Measurements from ENCODE around the gene OVCH2. TPM values are rescaled to one million over a fixed set of nuclear protein-coding genes. Genes with fewer than 3 reads are reported as not detected.
"Not testable (repeated sequence)": the region's sequence is repeated elsewhere in the genome, so short reads cannot be mapped to it uniquely, and the experiment has no call there.

Gene OVCH2
- total and polyA plus RNA-seq, 12 donors = not detected

DNA sequence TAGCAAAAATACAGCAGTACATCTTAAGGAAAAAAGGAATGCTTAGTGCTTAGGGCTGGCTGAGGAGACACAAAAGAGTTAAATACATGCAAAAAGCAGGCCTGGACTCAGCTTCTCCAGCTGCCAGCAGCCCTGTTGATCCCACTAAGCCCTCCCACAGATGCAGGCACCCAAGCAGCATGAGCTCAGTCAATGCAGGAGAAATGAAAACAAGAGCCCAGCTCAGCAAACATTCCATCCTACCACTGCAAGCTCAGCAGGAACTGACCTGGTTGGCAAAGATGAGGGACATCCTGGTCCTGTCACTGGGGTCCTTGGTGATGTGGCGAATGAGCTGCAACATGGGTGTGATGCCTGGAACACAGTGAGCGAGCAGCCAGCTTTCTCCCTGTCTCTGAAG, 38.8 kb downstream of the OVCH2 start:
- no peaks in the 10 kb centered on the region for H3K36me3 ChIP-seq (replicated peaks in 1 of 2)
- DNase-seq = no peak
- H3K4me1 ChIP-seq (replicated peaks in 1 of 2) = no peaks in the 10 kb centered on the region
- H3K4me3 ChIP-seq = no peak overlapping the region
- H3K9me3 ChIP-seq (replicated peaks in 1 of 3) = no peaks in the 10 kb centered on the region
- 79 to 92% (median 87%) methylated on average over 2 of the region's 2 CpGs for WGBS, 4 donors
- TF ChIP-seq, protein P1, sequence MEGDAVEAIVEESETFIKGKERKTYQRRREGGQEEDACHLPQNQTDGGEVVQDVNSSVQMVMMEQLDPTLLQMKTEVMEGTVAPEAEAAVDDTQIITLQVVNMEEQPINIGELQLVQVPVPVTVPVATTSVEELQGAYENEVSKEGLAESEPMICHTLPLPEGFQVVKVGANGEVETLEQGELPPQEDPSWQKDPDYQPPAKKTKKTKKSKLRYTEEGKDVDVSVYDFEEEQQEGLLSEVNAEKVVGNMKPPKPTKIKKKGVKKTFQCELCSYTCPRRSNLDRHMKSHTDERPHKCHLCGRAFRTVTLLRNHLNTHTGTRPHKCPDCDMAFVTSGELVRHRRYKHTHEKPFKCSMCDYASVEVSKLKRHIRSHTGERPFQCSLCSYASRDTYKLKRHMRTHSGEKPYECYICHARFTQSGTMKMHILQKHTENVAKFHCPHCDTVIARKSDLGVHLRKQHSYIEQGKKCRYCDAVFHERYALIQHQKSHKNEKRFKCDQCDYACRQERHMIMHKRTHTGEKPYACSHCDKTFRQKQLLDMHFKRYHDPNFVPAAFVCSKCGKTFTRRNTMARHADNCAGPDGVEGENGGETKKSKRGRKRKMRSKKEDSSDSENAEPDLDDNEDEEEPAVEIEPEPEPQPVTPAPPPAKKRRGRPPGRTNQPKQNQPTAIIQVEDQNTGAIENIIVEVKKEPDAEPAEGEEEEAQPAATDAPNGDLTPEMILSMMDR (IDR thresholded peaks at IDR 0.05) = no peak
- no peak for TF ChIP-seq POLR2A (IDR thresholded peaks at IDR 0.05)
- no peaks in the 10 kb centered on the region for H3K27me3 ChIP-seq
- no peak overlapping the region for H3K27ac ChIP-seq
- intact Hi-C loops (cut with DNase I) = loop anchor here in 1 of 2 donors (5.0 to 10.0 kb wide), 2 partner anchors 95 to 153 kb away; partner anchors contain the start of gene PPFIBP2

DNA sequence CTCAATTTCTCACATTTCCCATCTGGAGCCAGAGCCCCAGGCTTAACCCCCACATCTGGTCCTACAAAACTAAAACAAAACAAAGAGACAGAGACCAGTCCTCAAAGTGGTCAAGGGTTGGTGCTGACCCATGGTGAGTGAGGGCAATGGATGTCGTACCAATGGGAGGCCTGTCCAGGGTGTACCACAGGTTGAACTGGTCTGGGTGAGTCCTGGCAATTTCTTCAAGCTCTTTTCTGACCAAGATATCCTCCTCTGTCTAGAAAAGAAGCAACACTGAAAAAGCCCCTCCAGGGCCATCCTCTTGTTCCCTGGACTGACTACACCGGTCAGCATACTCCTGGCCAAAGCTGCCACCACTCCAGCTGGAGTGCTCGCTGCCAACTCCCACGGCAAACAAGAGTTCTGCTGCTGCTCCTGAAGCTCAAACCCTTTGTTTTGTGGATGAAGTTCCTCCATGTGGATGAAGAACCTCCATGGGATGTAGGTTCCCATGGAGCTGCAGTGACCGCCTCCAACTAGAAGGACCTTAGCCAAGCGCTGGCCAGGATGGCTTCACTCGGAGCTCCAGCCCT, 39.9 kb downstream of the OVCH2 start:
- Histone ChIP-seq H3K36me3 (replicated peaks in 1 of 2) (no peaks in the 10 kb centered on the region), H3K4me3 (no peak overlapping the region), H3K4me1 (replicated peaks in 1 of 2) (no peaks in the 10 kb centered on the region), H3K9me3 (replicated peaks in 1 of 3) (no peaks in the 10 kb centered on the region), H3K27me3 (no peaks in the 10 kb centered on the region), H3K27ac (no peak overlapping the region)
- intact Hi-C loops (cut with DNase I) = loop anchor here in 1 of 2 donors (5.0 to 10.0 kb wide), 2 partner anchors 94 to 152 kb away; partner anchors contain the start of gene PPFIBP2
- no peak for DNase-seq
- TF ChIP-seq, protein P1 (IDR thresholded peaks at IDR 0.05) = no peak
- TF ChIP-seq POLR2A (IDR thresholded peaks at IDR 0.05) = no peak
- 82 to 88% (median 87%) methylated on average over 1 to 7 of the region's 7 CpGs for WGBS, 4 donors

DNA sequence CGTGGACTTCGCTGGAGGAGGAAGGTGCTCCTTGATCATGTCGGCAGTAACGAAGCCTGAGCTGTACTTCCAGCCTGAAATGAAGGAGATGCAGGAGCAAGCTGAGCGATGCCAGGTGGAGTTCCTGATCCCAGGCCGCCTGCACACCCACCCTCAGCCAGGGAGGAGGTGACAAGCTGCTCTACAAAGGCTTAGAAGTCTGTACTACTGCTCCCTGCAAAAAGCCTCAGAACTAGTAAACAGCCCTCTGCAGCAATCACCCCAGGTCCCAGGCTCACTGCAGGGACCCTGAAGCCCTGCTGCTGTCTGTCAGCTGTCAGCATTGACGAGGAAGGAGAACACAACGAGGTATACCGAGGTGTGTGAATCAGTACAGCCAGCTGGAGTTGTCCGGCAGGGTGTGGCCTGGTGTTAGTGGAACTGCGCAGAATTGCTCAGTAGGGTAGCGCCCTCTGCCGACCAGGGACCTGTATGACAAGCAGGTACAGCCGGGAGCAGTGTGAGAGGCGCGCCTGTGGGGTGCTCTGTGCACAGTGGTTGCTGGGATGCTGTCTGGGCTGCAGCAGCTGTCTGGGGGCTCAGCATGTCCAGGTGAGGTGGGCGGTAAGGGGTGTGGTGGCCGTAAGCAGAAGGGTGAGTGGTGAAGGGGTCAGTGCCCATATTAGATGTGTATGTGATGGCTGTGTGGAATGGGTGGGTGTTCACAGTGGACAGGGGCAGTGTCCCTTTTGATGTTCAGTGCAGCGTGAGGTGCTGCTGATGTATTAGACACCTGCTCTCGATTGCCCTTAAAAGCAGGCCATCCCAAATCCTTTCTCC, 40.6 kb downstream of the OVCH2 start:
- TF ChIP-seq, protein P1 (IDR thresholded peaks at IDR 0.05) = peak; percentile 79 to 93 (median 86)
- no peak for TF ChIP-seq POLR2A (IDR thresholded peaks at IDR 0.05)
- Histone ChIP-seq H3K27me3 (no peaks in the 10 kb centered on the region), H3K4me1 (replicated peaks in 1 of 2) (no peaks in the 10 kb centered on the region), H3K36me3 (replicated peaks in 1 of 2) (no peaks in the 10 kb centered on the region), H3K9me3 (replicated peaks in 1 of 3) (no peaks in the 10 kb centered on the region), H3K27ac (no peak overlapping the region), H3K4me3 (no peak overlapping the region)
- peak; percentile 74 to 93 (median 85) for DNase-seq
- WGBS, 4 donors = 51 to 58% (median 52%) methylated on average over 11 to 20 of the region's 20 CpGs
- intact Hi-C loops (cut with DNase I) = loop anchor here in 1 of 2 donors (5.0 to 10.0 kb wide), 2 partner anchors 93 to 151 kb away; partner anchors contain the start of gene PPFIBP2

DNA sequence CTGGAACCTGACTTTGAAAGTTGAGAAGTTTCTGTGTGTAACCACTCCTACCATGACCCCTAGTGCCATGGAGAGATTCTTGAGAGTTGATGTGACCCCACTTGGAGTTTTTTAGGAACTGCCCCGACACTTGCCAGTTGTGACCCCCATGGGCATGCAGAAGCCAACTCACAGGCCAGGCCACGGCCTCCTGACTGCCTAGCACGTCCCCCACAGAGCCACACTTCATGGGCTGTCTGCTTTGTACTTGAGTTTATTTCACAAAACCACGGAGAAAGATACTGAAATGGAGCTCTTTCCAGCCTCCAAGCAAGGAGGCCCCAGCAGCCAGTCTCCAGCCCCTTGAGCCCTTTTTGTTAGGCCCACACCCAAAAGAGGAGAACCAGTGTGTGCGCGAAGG, 41.4 kb downstream of the OVCH2 start:
- Histone ChIP-seq H3K9me3 (replicated peaks in 1 of 3) (no peaks in the 10 kb centered on the region), H3K4me1 (replicated peaks in 1 of 2) (no peaks in the 10 kb centered on the region), H3K4me3 (no peak overlapping the region), H3K27ac (no peak overlapping the region), H3K27me3 (no peaks in the 10 kb centered on the region), H3K36me3 (replicated peaks in 1 of 2) (no peaks in the 10 kb centered on the region)
- no peak for DNase-seq
- 77 to 91% (median 81%) methylated on average over 6 of the region's 6 CpGs for WGBS, 4 donors
- intact Hi-C loops (cut with DNase I) = loop anchor here in 1 of 2 donors (5.0 to 10.0 kb wide), 2 partner anchors 93 to 150 kb away; partner anchors contain the start of gene PPFIBP2
- TF ChIP-seq, protein P1 (IDR thresholded peaks at IDR 0.05) = no peak
- TF ChIP-seq POLR2A (IDR thresholded peaks at IDR 0.05) = no peak

DNA sequence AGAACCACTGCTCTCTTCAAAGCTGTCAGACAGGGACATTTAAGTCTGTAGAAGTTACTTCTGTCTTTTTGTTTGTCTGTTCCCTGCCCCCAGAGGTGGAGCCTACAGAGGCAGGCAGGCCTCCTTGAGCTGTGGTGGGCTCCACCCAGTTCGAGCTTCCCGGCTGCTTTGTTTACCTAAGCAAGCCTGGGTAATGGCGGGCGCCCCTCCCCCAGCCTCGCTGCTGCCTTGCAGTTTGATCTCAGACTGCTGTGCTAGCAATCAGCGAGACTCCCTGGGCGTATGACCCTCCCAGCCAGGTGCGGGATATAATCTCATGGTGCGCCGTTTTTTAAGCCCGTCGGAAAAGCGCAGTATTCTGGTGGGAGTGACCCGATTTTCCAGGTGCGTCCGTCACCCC, 42.7 kb downstream of the OVCH2 start:
- not testable (repeated sequence) for DNase-seq; H3K27ac ChIP-seq; H3K27me3 ChIP-seq; H3K4me1 ChIP-seq (replicated peaks in 1 of 2); H3K9me3 ChIP-seq (replicated peaks in 1 of 3); H3K36me3 ChIP-seq (replicated peaks in 1 of 2); H3K4me3 ChIP-seq
- WGBS, 4 donors = 76 to 88% (median 83%) methylated on average over 9 to 16 of the region's 16 CpGs
- intact Hi-C loops (cut with DNase I) = loop anchor here in 1 of 2 donors (10.0 kb wide), 1 partner anchor 149 kb away; the partner anchor contains the start of gene PPFIBP2

Data from adrenal gland (tissue), 12 donors.